Heart right ventricle (tissue), 16 donors: ENCODE data around the gene SLC26A4. TPM values are rescaled to one million over a fixed set of nuclear protein-coding genes. Genes with fewer than 3 reads are reported as not detected.

Source experiments
- ATAC-seq, 8 donors: fragments of 200-7000 bp; cut with Tn5 transposase; one replicate each; pipeline ENCODE4 v1.9.1; 2020; ENCODE audit warnings: mild to moderate bottlenecking in 8 of 8, moderate library complexity in 8 of 8, moderate number of reproducible peaks in 1 of 8
- DNase-seq, 2 donors: peaks; one replicate each; pipeline ENCODE4 v3.0.0-alpha.2; 2020
- H3K27ac ChIP-seq, 10 donors: fragments of 200-600 bp; sonication (generic) in 2 of 10; one replicate each; pipeline versions ENCODE4 v1.5.0 to v1.8.0; 2020 to 2022; ENCODE audit warnings: mild to moderate bottlenecking in 3 of 10
- H3K27me3 ChIP-seq, 7 donors: fragments of 200-600 bp; one replicate each; pipeline ENCODE4 v1.8.0; 2021 to 2022; ENCODE audit warnings: mild to moderate bottlenecking in 2 of 7
- H3K36me3 ChIP-seq, 9 donors: fragments of 200-600 bp; sonication (generic) in 1 of 9; one replicate each; pipeline versions ENCODE4 v1.5.0 to v1.8.0; 2020 to 2022; ENCODE audit warnings: mild to moderate bottlenecking in 2 of 9
- H3K4me1 ChIP-seq, 9 donors: fragments of 200-600 bp; sonication (generic) in 1 of 9; one replicate each; pipeline versions ENCODE4 v1.5.0 to v1.8.0; 2020 to 2022; ENCODE audit warnings: mild to moderate bottlenecking in 4 of 9
- H3K4me3 ChIP-seq, 10 donors: fragments of 200-600 bp; sonication (generic) in 2 of 10; one replicate each; pipeline versions ENCODE4 v1.5.0 to v1.8.0; 2020 to 2022; ENCODE audit warnings: mild to moderate bottlenecking in 7 of 10, moderate library complexity in 2 of 10
- H3K9me3 ChIP-seq, 11 donors: fragments of 200-600 bp in 10 of 11; sonication (generic) in 2 of 11; one replicate each; pipeline versions ENCODE4 v1.5.0 to v1.8.0; 2013 to 2022; ENCODE audit warnings: mild to moderate bottlenecking in 2 of 11, control low read depth in 1 of 11, moderate library complexity in 1 of 11
- CTCF ChIP-seq, 9 donors: fragments of 200-600 bp; sonication (generic) in 2 of 9; IDR thresholded peaks; one replicate each; pipeline versions ENCODE4 v1.5.0 to v1.8.0; 2021 to 2022; ENCODE audit warnings: antibody characterized with exemption in 9 of 9, mild to moderate bottlenecking in 5 of 9, moderate library complexity in 1 of 9
- WGBS, 2 donors: extraction: QIAGEN DNeasy Blood & Tissue Kit; methylation state at CpG; one replicate each; pipeline ENCODE4 v1.1.7; 2013; ENCODE audit warnings: inconsistent platforms in 1 of 2; 5-methylcytosine and 5-hydroxymethylcytosine counted together
- intact Hi-C, 10 donors: fragments of 100-400 bp; cut with DNase I; formaldehyde crosslinking; loops; one replicate each; pipeline versions ENCODE4 v1.11.1 to v1.14.2; 2022
- polyA plus RNA-seq, 2 donors: library from polyadenylated mRNA; stranded (reverse); fragments of 200-250 nt; gene quantifications; one replicate each; pipeline ENCODE4 v1.2.3, GENCODE V29; 2013
- total RNA-seq, 10 donors: library from RNA; stranded (reverse); fragmentation: NEBNext Ultra II Directional in 3 of 10; extraction: Animal tissue kit (Norgen Biotek cat#: 25700) in 3 of 10; gene quantifications; one replicate each; pipeline versions ENCODE4 v1.2.1 to v1.2.4, GENCODE V29; 2021 to 2023
- donor health status: Arrhythmogenic right ventricular cardiomyopathy.
- donor health status: ischemic (EF 13 %, LVEDD 7.1; RV severe dilation, severe dysfunction).
- donor health status: healthy with polysubstance abuse.
- donor health status: DM: no; HTN: yes; CAD: no.
- donor health status: DM: no; HTN: no; CAD: no.
- donor health status: ischemic (EF 25% LVEDD 6.9; RV normal size, moderate dysfunction).
- donor health status: ischemic (EF 25% LVEDD 5.7; RV mildly dilated, moderate dysfunction).
- donor health status: healthy.
- donor health status: DM: yes; HTN: yes; CAD: no.
- donor health status: Ischemic cardiomyopathy.
- donor health status: ischemic (EF 35%, LVEDD 5.7; RV mildly dilated, moderate dysfunction).
- donor health status: nonischemic (EF 11% LVEDD 7.7; RV severe dilation, severe dysfunction).
- donor health status: DM: yes; HTN: yes; CAD: no.
- donor health status: PGD.
- donor health status: ischemic (EF 29% LVEDD 5.4; RV normal size, mild dysfunction).
- donor health status: nonischemic (EF 23%, LVEDD 6.1; RV moderate dilation, normal function).

Gene SLC26A4
- total and polyA plus RNA-seq, 12 donors: 0.15 to 1.2 (median 0.69) TPM

GRCh38 chr7:107628461-107629064 lies 32.1 kb upstream of the SLC26A4 start:
- H3K4me1 ChIP-seq: no peaks in the 10 kb centered on the region
- peak in 1 of 8 donors; percentile 12 for ATAC-seq

GRCh38 chr7:107630342-107630741 lies 30.3 kb upstream of the SLC26A4 start:
- WGBS, 2 donors: 91 to 92% methylated on average over 8 of the region's 8 CpGs
- H3K27ac ChIP-seq: no peak overlapping the region
- H3K4me3 ChIP-seq: no peak overlapping the region
- peaks cover 0 to 32% (median 0%) of the 10 kb centered on the region in 9 donors for H3K36me3 ChIP-seq
- no peaks in the 10 kb centered on the region for H3K27me3 ChIP-seq
- no peak for DNase-seq
- TF ChIP-seq CTCF (IDR thresholded peaks at IDR 0.05): no peak
- no peak for ATAC-seq
- intact Hi-C loops: no loop called here
- H3K9me3 ChIP-seq: peaks cover 0 to 4% (median 0%) of the 10 kb centered on the region in 11 donors
- H3K4me1 ChIP-seq: no peaks in the 10 kb centered on the region

More at GRCh38 chr7:107628461-107629064, 32.1 kb upstream of the SLC26A4 start:
- Histone ChIP-seq H3K36me3 (peaks cover 0 to 37% (median 0%) of the 10 kb centered on the region in 9 donors), H3K4me3 (no peak overlapping the region), H3K27me3 (no peaks in the 10 kb centered on the region), H3K9me3 (peaks cover 0 to 4% (median 0%) of the 10 kb centered on the region in 11 donors), H3K27ac (no peak overlapping the region)
- TF ChIP-seq CTCF (IDR thresholded peaks at IDR 0.05): no peak
- intact Hi-C loops: no loop called here
- no peak for DNase-seq
- 86 to 92% methylated on average over 8 of the region's 8 CpGs for WGBS, 2 donors

GRCh38 chr7:107631588-107632491 lies 28.8 kb upstream of the SLC26A4 start:
- ATAC-seq: no peak
- no peak for TF ChIP-seq CTCF (IDR thresholded peaks at IDR 0.05)
- Histone ChIP-seq H3K27me3 (no peaks in the 10 kb centered on the region), H3K27ac (no peak overlapping the region), H3K36me3 (peaks cover 0 to 32% (median 0%) of the 10 kb centered on the region in 9 donors), H3K4me3 (no peak overlapping the region), H3K4me1 (no peaks in the 10 kb centered on the region), H3K9me3 (peaks cover 0 to 4% (median 0%) of the 10 kb centered on the region in 11 donors)
- WGBS, 2 donors: 96% methylated on average over 12 of the region's 12 CpGs
- intact Hi-C loops: no loop called here
- DNase-seq: no peak

GRCh38 chr7:107632492-107632865 lies 28.1 kb upstream of the SLC26A4 start:
- H3K36me3 ChIP-seq: peaks cover 0 to 32% (median 0%) of the 10 kb centered on the region in 9 donors
- TF ChIP-seq CTCF (IDR thresholded peaks at IDR 0.05): no peak
- H3K4me3 ChIP-seq: no peak overlapping the region
- H3K4me1 ChIP-seq: no peaks in the 10 kb centered on the region
- whole genome bisulfite sequencing, 2 donors: 95 to 97% methylated on average over 2 of the region's 2 CpGs
- DNase-seq: no peak
- no peaks in the 10 kb centered on the region for H3K27me3 ChIP-seq
- intact Hi-C loops: no loop called here
- ATAC-seq: no peak
- H3K27ac ChIP-seq: no peak overlapping the region
- H3K9me3 ChIP-seq: no peaks in the 10 kb centered on the region
